Adipocyte (in vitro differentiated cells): ENCODE data around the gene DCAF17.
"Not testable (repeated sequence)": the region's sequence is repeated elsewhere in the genome, so short reads cannot be mapped to it uniquely, and the experiment has no call there.

Source experiments
- DNase-seq: peaks from one replicate; pipeline ENCODE4 v3.0.0-alpha.2; 2015; ENCODE audit warnings: low read depth
- H3K27me3 ChIP-seq: replicated peaks from 2 replicates; pipeline ENCODE4 v1.7.0; 2013; ENCODE audit warnings: mild to moderate bottlenecking, low read length, moderate library complexity; ENCODE audit not compliant: control insufficient read depth, insufficient read depth
- H3K36me3 ChIP-seq: 2 replicates; pipeline ENCODE4 v1.7.0; 2013; ENCODE audit warnings: low read length, mild to moderate bottlenecking, moderate library complexity; ENCODE audit not compliant: control insufficient read depth, insufficient read depth, severe bottlenecking
- H3K4me1 ChIP-seq: 2 replicates; pipeline ENCODE4 v1.7.0; 2013; ENCODE audit warnings: mild to moderate bottlenecking, low read length, moderate library complexity; ENCODE audit not compliant: control insufficient read depth, insufficient read depth
- H3K4me3 ChIP-seq: 2 replicates; pipeline ENCODE4 v1.7.0; 2013; ENCODE audit warnings: mild to moderate bottlenecking, low read length, moderate library complexity
- H3K9ac ChIP-seq: 2 replicates; pipeline ENCODE4 v1.7.0; 2013; ENCODE audit warnings: mild to moderate bottlenecking, low read length, moderate library complexity
- H3K9me3 ChIP-seq: 2 replicates; pipeline ENCODE4 v1.7.0; 2013; ENCODE audit warnings: mild to moderate bottlenecking, low read length, moderate library complexity; ENCODE audit not compliant: control insufficient read depth

DCAF17 gene

DNA sequence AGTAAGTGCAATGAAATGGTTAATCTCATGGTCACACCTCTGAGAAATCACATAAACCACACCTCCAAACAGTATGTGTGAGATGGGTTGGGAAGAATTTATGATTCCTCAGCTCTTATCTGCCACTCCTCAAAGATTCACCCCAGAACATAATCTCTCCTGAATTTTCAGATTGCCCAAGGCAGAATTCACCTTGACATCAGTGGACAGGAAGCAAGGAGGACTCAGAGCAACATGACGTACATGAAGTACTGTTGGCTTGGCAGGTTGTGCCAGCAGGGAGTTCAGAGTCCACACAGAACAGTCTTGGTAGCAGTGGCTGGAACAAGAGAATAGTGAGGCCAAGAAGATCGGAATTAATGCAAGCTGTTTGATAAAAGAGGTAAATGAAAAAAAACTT lies 56.6 kb downstream of the DCAF17 start:
- DNase-seq, result no peak
- no peaks in the 10 kb centered on the region for H3K9me3 ChIP-seq
- H3K27me3 ChIP-seq, result no peaks in the 10 kb centered on the region
- H3K36me3 ChIP-seq, result peaks cover 3% of the 10 kb centered on the region
- H3K4me1 ChIP-seq, result no peaks in the 10 kb centered on the region
- H3K4me3 ChIP-seq, result no peak overlapping the region
- no peak overlapping the region for H3K9ac ChIP-seq

DNA sequence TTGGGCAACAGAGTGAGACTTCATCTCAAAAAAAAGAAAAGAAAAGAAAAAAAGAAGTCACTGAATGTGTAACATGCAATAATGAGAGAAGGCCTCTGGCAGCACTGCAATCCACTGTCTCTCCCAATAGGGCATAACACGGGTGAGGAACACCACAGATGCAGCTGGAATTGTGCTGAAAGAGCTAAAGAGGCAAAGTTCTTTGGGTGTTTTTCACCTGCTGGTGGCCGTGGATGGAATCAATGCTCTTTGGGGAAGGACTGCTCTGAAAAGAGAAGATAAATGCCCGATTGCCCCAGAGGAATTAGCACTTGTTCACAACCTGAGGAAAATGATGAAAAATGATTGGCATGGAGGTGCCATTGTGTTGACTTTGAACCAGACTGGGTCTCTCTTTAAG lies 57.3 kb downstream of the DCAF17 start:
- H3K9ac ChIP-seq, result no peak overlapping the region
- H3K9me3 ChIP-seq, result no peaks in the 10 kb centered on the region
- no peaks in the 10 kb centered on the region for H3K4me1 ChIP-seq
- no peak overlapping the region for H3K4me3 ChIP-seq
- DNase-seq, result no peak
- no peaks in the 10 kb centered on the region for H3K36me3 ChIP-seq
- H3K27me3 ChIP-seq, result no peaks in the 10 kb centered on the region

DNA sequence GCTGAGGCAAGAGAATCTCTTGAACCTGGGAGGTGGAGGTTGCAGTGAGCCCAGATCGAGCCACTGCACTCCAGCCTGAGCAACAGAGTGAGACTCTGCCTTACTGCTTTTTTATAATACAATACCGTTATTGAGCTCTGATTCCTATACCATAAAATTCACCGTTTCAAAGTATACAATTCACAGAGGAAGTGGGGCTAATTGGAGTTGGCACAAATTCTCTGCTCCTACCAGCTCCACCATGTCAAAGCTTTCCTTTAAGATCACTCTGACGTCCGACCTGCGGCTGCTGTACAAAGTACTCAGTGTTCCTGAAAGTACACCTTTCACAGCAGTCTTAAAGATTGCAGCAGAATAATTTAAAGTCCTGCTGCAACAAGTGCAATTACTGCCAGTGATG lies 58.6 kb downstream of the DCAF17 start:
- Histone ChIP-seq H3K9me3 (no peaks in the 10 kb centered on the region), H3K4me1 (no peaks in the 10 kb centered on the region), H3K4me3 (no peak overlapping the region), H3K9ac (no peak overlapping the region), H3K36me3 (no peaks in the 10 kb centered on the region), H3K27me3 (no peaks in the 10 kb centered on the region)
- no peak for DNase-seq

DNA sequence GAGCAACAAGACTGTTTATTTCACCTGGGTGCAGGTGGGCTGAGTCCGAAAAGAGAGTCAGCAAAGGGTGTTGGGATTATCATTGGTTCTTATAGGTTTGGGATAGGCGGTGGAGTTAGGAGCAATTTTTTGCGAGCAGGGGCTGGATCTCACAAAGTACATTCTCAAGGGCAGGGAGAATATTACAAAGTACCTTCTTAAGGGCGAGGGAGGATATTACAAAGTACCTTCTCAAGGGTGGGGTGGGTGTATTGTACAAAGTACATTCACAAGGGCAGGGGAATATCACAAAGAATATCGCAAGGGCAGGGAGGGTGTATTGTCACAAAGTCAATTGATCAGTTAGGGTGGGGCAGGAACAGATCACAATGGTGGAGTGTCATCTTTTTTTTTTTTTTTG lies 63.6 kb downstream of the DCAF17 start:
- H3K4me3 ChIP-seq, DNase-seq, H3K27me3 ChIP-seq, H3K9ac ChIP-seq, H3K9me3 ChIP-seq, H3K4me1 ChIP-seq, H3K36me3 ChIP-seq: not testable (repeated sequence)

DNA sequence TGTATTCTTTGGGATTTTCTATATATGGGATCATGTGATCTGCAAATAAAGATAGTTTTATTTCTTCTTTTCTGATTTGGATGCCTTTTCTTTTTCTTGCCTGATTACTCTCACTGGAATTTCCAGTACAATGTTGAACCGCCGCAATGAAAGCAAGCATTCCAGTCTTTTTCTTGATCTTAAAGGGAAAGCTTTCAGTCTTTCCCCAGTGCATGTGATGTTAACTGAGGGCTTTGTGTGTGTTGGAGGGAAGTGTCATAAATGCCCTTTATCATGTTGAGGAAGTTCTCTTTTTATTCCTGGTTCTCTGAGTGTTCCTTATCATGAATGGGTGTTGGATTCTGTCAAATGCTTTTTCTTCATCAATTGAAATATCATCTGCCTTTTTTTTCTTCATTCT lies 71.3 kb downstream of the DCAF17 start:
- no peak for DNase-seq
- no peak overlapping the region for H3K9ac ChIP-seq
- H3K9me3 ChIP-seq, result peaks cover 3% of the 10 kb centered on the region
- no peak overlapping the region for H3K4me3 ChIP-seq
- no peaks in the 10 kb centered on the region for H3K36me3 ChIP-seq
- no peaks in the 10 kb centered on the region for H3K27me3 ChIP-seq
- H3K4me1 ChIP-seq, result no peaks in the 10 kb centered on the region

DNA sequence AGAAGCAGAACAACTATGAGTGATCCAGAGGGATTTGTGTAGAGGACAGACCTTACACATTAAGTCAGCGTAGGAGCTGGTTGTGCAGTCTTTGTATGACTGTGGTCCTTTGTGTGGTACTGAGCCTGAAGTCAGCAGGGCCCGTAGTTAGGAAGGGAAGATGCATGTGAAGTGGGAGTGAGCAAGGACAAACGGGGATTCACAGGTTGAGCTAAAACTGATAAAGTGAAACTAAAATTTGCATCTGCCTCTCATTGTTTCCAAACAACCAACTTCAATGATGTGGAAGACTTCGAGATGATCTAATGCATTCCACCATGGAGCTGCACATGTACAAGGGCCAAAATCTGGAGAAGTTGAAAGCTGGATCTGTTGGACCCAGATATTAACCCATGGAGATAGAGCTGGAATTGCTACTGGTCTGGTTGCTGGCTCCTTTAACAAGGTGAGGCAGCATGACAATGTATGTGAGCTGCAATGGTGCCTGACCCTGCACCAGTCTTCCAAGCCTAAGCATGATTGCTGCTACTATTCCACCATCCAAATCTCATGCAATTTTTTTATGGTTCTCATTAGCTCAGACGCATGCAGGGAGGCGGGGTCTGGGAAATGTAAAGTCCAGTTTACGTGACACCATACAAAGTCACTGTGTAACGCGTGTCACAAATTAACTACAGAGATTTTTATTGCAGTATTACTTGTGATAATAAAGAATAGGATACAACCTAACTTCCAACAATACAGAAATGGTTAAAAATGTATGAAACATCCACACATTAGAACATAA lies 76.1 kb downstream of the DCAF17 start:
- Histone ChIP-seq H3K9ac (no peak overlapping the region), H3K27me3 (no peaks in the 10 kb centered on the region), H3K4me1 (no peaks in the 10 kb centered on the region), H3K9me3 (no peaks in the 10 kb centered on the region), H3K4me3 (no peak overlapping the region), H3K36me3 (no peaks in the 10 kb centered on the region)
- no peak for DNase-seq

DNA sequence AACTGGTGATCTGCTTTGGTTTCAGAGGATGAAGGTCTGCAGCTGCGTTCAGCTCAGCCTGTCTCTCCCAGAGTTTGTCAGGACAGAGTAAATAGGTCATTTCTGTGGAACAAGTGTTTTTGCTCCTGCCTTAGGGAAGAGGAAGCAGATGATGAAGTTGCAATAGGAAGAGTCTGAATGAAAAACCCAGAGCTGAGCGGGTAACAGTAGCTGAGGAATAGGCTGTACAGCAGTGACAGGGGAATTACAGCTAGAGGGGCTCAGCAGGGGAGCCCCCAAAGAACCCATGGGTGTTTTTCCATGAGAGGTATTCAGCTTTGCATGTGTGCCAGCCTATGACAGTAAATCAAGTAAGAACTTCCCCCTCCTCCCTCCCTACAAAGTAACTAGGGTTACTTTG lies 78.0 kb downstream of the DCAF17 start:
- H3K9ac ChIP-seq, result no peak overlapping the region
- no peaks in the 10 kb centered on the region for H3K36me3 ChIP-seq
- H3K4me3 ChIP-seq, result no peak overlapping the region
- no peak for DNase-seq
- H3K9me3 ChIP-seq, result no peaks in the 10 kb centered on the region
- H3K27me3 ChIP-seq, result no peaks in the 10 kb centered on the region
- peaks cover 13% of the 10 kb centered on the region for H3K4me1 ChIP-seq

DNA sequence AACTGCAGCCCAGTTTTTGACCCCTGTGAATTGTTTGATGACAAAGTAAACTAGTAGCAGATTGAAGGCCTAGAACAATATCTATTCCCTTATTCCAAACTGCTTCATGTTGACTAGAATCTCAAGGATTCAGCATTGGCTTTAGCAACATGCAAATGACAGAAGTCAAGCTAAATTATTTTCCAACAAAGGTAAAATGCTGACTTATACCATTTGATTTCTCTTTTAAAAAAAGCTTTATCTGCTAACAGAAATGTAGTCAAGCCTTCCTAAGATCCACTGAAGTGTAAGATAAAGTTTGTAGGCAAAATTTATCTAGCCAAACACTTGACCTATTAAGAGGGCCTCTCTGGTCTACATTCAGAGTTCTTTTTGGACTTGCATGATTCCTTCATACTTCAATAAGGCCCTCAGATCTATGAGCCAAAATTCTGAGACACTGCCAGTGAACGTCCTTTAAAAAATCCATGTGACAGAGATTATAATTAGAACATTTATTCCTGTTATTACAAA lies 78.7 kb downstream of the DCAF17 start:
- Histone ChIP-seq H3K9me3 (no peaks in the 10 kb centered on the region), H3K36me3 (no peaks in the 10 kb centered on the region), H3K4me3 (no peak overlapping the region), H3K4me1 (peaks cover 13% of the 10 kb centered on the region), H3K9ac (no peak overlapping the region), H3K27me3 (no peaks in the 10 kb centered on the region)
- no peak for DNase-seq

DNA sequence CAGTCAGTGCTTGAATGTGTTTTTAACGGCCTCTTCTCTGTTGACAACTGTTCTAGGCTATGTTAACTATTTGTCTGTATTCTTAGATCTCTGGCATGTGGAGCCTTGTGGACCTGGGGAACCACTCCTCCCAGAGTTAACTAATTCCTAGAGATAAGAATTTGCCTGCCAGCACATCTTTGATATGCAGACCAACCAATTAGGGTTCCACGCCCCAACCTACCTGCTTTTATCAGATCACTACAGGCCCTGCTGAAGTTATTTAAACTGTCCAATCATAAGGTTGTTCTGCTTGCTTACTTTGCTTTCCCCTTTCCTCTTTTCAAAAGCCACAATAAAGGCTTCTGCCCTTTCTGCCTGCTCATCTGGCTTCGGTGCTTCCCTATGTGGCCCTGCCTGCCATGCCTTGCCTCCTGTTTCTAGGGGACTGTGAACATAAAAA lies 79.7 kb downstream of the DCAF17 start:
- Histone ChIP-seq H3K27me3 (no peaks in the 10 kb centered on the region), H3K9me3 (no peaks in the 10 kb centered on the region), H3K4me1 (peaks cover 13% of the 10 kb centered on the region), H3K9ac (no peak overlapping the region), H3K4me3 (no peak overlapping the region), H3K36me3 (no peaks in the 10 kb centered on the region)
- DNase-seq, result no peak

DNA sequence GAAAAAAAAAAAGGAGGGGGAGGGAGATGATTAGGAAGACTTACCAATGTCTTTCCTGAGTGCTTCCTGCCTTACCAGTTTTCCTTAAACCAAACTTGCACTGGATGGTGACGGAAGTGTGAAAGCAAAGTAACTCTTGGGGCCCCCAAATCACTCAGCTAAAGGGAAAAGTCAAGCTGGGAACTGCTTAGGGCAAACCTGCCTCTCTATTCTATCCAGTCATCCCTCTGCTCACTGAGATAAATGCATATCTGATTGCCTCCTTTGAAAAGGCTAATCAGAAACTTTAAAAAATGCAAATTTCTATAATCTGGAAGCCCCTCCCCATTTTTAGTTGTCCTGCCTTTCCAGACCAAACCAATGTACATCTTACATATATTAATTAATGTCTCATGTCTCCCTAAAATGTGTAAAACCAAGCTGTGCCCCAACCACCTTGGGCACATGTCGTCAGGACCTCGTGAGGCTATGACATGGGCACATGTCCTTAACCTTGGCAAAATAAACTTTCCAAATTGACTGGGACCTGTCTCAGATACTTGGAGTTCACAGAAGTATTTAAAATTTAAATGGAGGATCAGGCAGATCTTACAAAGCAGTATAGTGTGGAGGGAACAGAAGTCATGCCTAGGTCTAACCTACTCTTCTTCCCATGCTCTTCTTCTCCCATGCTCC lies 81.0 kb downstream of the DCAF17 start:
- Histone ChIP-seq H3K36me3 (no peaks in the 10 kb centered on the region), H3K9me3 (no peaks in the 10 kb centered on the region), H3K4me3 (no peak overlapping the region), H3K9ac (no peak overlapping the region), H3K4me1 (peaks cover 13% of the 10 kb centered on the region), H3K27me3 (no peaks in the 10 kb centered on the region)
- no peak for DNase-seq

DNA sequence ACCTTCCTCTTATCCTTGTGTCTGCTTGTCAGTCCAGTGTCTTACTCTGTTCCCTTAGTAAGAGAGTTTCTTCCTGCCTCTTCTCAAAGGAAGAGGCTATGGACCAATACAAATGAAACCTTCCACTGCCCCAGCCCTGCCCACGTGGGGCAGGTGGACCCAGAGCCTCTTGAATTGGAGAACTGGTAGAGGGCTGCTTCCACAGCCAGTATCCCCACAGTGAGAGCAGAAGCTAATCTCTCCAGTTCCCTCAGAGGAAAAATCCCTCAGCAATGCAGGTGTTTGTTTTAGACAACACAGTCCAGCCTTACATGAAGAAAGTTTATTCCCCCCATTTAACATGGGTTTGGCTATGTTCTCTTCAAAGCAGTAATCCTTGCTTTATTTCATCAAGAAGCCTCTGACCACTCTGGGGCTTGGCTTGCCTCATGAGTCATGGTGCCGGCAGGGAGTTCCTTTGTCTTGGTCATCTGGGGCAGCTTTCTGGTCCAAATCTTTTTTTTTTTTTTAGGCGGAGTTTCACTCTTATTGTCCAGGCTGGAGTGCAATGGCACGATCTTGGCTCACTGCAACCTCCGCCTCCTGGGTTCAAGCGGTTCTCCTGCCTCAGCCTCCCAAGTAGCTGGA lies 81.8 kb downstream of the DCAF17 start:
- H3K27me3 ChIP-seq, result no peaks in the 10 kb centered on the region
- H3K36me3 ChIP-seq, result no peaks in the 10 kb centered on the region
- H3K4me1 ChIP-seq, result peaks cover 13% of the 10 kb centered on the region
- DNase-seq, result peak; percentile 76
- no peak overlapping the region for H3K9ac ChIP-seq
- H3K4me3 ChIP-seq, result peak overlapping the region; percentile 51
- H3K9me3 ChIP-seq, result no peaks in the 10 kb centered on the region
